Choroid plexus epithelial cell (primary cell): ENCODE measurements around the gene KRI1.

ENCODE experiments used
- DNase-seq: peaks from one replicate; pipeline ENCODE4 v3.0.0-alpha.2; 2010; ENCODE audit warnings: low read depth
- H3K4me3 ChIP-seq: 2 replicates; pipeline ENCODE4 v1.5.1; 2011; ENCODE audit warnings: low read depth, mild to moderate bottlenecking, control low read depth, low read length, moderate library complexity
- CTCF ChIP-seq: conservative IDR thresholded peaks from 2 replicates; pipeline ENCODE4 v1.5.1; 2011; ENCODE audit warnings: low read depth, mild to moderate bottlenecking, control low read depth, inconsistent platforms, low read length, moderate library complexity

KRI1 gene

DNA sequence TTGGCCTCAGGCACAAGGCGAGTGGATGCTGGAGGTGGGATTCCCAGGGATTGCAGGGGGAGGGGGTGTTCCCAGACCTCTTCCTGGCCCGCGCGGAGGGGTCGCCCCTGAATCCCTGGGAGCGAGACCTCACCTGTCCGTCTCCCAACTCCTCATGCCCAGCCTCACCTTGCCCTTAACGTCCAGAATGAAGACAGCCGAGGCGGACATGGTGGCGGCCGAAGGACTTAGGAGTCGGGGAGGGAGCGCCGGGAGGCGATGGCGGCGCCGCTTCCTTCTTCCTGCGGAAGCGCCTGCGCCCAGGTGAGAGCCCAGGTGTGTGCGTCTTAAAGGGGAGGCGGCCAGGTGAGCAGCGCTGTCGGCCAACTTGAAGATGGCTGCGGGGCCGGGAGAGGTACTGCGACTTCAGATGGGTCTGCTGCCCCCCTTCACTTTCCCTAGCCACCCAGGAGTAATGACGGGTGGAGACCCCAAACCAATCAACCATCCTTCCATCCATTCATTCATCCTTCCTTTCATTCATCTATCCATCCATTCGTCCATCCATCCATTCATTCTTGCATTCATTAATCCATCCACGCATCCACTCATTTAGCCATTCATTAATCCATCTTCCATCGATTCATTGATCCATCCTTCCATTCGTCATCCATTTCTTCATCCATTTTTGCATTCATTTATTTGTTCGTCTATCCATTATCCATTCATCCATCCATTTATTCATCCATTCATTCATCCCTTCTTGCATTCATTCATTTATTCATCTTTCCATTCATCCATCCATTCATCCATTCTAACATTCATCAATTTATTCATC is 21.4 kb upstream of the KRI1 start, which contains the start of gene AP1M2:
AP1M2 (minus strand) TSS at position 291 of the 817 bp plus-strand sequence; CDS start at position 210, 81 bp downstream.
- no peak for DNase-seq
- H3K4me3 ChIP-seq: no peak within 1 kb of the TSS
- TF ChIP-seq CTCF: no peak

- no peak for TF ChIP-seq CTCF
- no peak overlapping the region for H3K4me3 ChIP-seq
- no peak for DNase-seq
Measured at GRCh38 chr19:10586396-10586795, 20.6 kb upstream of the KRI1 start.

DNA sequence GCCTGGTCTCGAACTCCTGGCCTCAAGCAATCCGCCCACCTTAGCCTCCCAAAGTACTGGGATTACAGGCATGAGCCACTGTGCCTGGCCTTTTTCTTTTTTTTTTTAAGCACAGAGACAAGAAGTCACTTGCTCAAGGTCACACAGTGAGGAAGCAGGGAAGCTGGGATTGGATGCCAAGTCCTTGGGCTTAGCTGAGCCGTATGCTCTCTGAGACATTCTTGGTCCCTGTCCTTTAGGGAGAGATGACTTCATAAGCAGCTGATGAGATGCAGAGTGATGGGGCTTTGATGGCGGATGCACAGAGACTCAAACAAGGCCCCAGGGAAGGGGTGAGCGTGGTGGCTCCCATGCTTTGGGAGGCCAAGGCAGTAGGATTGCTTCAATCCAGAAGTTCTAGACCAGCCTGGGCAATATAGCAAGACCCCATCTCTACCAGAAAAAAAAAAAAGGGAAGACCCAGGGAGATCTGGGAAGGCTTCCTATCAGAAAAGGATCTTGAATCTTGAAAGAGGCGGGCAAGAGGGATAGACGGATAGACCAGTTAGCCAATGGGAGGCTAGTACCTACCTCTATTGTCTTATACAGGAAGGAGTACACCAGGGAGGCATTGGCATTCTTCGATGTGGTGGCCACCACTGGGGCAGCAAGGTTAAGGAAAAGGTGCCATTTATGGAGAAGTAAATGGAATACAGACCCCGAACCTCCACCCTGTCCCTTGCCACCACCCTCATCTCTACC is 17.4 kb upstream of the KRI1 start:
- TF ChIP-seq CTCF: no peak
- no peak for DNase-seq
- no peak overlapping the region for H3K4me3 ChIP-seq

DNA sequence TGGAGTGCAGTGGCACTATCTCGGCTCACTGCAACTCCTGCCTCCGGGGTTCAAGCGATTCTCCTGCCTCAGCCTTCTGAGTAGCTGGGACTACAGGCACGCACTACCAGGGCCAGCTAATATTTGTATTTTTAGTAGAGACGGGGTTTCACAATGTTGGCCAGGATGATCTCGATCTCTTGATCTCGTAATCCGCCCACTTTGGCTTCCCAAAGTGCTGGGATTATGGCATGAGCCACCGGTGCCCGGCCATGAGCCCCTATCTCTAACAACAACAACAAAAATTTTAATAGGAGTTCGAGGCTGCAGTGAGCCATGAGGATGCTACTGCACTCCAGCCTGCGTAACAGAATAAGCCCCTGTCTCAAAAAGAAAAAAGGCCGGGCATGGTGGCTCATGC is 16.3 kb upstream of the KRI1 start:
- TF ChIP-seq CTCF: no peak
- H3K4me3 ChIP-seq: no peak overlapping the region
- DNase-seq: no peak

- TF ChIP-seq CTCF: peak; percentile 99
- peak; percentile 96 for DNase-seq
- H3K4me3 ChIP-seq: no peak overlapping the region
Measured at GRCh38 chr19:10580979-10581631, 15.3 kb upstream of the KRI1 start.

- TF ChIP-seq CTCF: no peak
- no peak overlapping the region for H3K4me3 ChIP-seq
- DNase-seq: no peak
Measured at GRCh38 chr19:10577951-10578350, 12.1 kb upstream of the KRI1 start.
